Uterus (tissue), 4 donors: ENCODE measurements around the gene MKKS. TPM values are rescaled to one million over a fixed set of nuclear protein-coding genes. Genes with fewer than 3 reads are reported as not detected.

Experiments used
- DNase-seq, 2 donors: peaks; one replicate each; pipeline ENCODE4 v3.0.0-alpha.2; 2019 to 2020
- H3K27ac ChIP-seq, 2 donors: fragments of 200-600 bp; sonication (generic); 1 replicate in 1 of 2; 2 replicates in 1 of 2; pipeline ENCODE4 v1.5.1; 2016 to 2018
- H3K27me3 ChIP-seq, 2 donors: fragments of 200-600 bp; sonication (generic); one replicate each; pipeline ENCODE4 v1.5.1; 2018 to 2019; ENCODE audit warnings: control low read depth in 1 of 2
- H3K36me3 ChIP-seq, 2 donors: fragments of 200-600 bp; sonication (generic); one replicate each; pipeline ENCODE4 v1.5.1; 2019; ENCODE audit warnings: control low read depth in 1 of 2
- H3K4me1 ChIP-seq, 2 donors: fragments of 200-600 bp; sonication (generic); one replicate each; pipeline ENCODE4 v1.5.1; 2018 to 2019; ENCODE audit warnings: control low read depth in 1 of 2
- H3K4me3 ChIP-seq, 2 donors: fragments of 200-600 bp; sonication (generic); 1 replicate in 1 of 2; 2 replicates in 1 of 2; pipeline ENCODE4 v1.5.1; 2018 to 2019; ENCODE audit warnings: mild to moderate bottlenecking in 1 of 2
- H3K9me3 ChIP-seq, 2 donors: fragments of 200-600 bp; sonication (generic); one replicate each; pipeline ENCODE4 v1.5.1; 2019; ENCODE audit warnings: control low read depth in 1 of 2
- CTCF ChIP-seq, 4 experiments: fragments of 200-600 bp in 2 of 4; fragments of 450-650 bp in 2 of 4; sonication (generic) in 2 of 4; IDR thresholded peaks; one replicate each; pipeline ENCODE4 v1.5.1; 2016 to 2019; ENCODE audit warnings: antibody characterized with exemption in 4 of 4, mild to moderate bottlenecking in 2 of 4, moderate library complexity in 1 of 4
- POLR2A ChIP-seq, 2 donors: fragments of 450-650 bp; IDR thresholded peaks; one replicate each; pipeline ENCODE4 v1.6.1; 2016; ENCODE audit warnings: antibody characterized with exemption in 2 of 2, mild to moderate bottlenecking in 1 of 2, moderate library complexity in 1 of 2
- intact Hi-C: fragments of 100-400 bp; cut with DNase I; formaldehyde crosslinking; loops from one replicate; pipeline ENCODE4 v1.15.1; 2023; ENCODE audit warnings: low total_unique reads
- total RNA-seq, 4 donors: library from RNA; depleted of rRNA in 3 of 4; stranded (reverse); fragments of >200 nt in 3 of 4; gene quantifications; one replicate each; pipeline versions ENCODE4 v1.1.0 to v1.2.4, GENCODE V29; 2014 to 2023
- donor health status: DM: yes; HTN: yes; CAD: no.

MKKS gene
- total RNA-seq, 4 donors from 2014 or later: 15.9 to 27.9 (median 20.3) TPM

- H3K27me3 ChIP-seq: no peaks in the 10 kb centered on the region
- H3K4me1 ChIP-seq: no peaks in the 10 kb centered on the region
- no peak overlapping the region for H3K27ac ChIP-seq
- no peak for DNase-seq
- H3K9me3 ChIP-seq: no peaks in the 10 kb centered on the region
- no peak for TF ChIP-seq CTCF (IDR thresholded peaks at IDR 0.05)
- intact Hi-C loops: no loop called here
- no peak overlapping the region for H3K4me3 ChIP-seq
- H3K36me3 ChIP-seq: no peaks in the 10 kb centered on the region
These were observed 20.2 kb upstream of the MKKS start for GRCh38 chr20:10454151-10454750.

GRCh38 chr20:10453241-10453640 lies 19.2 kb upstream of the MKKS start:
- H3K4me1 ChIP-seq: no peaks in the 10 kb centered on the region
- H3K4me3 ChIP-seq: no peak overlapping the region
- DNase-seq: no peak
- H3K27me3 ChIP-seq: no peaks in the 10 kb centered on the region
- no peak for TF ChIP-seq CTCF (IDR thresholded peaks at IDR 0.05)
- no peak for TF ChIP-seq POLR2A (IDR thresholded peaks at IDR 0.05)
- H3K9me3 ChIP-seq: no peaks in the 10 kb centered on the region
- intact Hi-C loops: no loop called here
- H3K27ac ChIP-seq: no peak overlapping the region
- no peaks in the 10 kb centered on the region for H3K36me3 ChIP-seq

GRCh38 chr20:10449270-10449669 lies 15.2 kb upstream of the MKKS start:
- intact Hi-C loops: no loop called here
- Histone ChIP-seq H3K27ac (no peak overlapping the region), H3K9me3 (no peaks in the 10 kb centered on the region), H3K27me3 (no peaks in the 10 kb centered on the region), H3K4me1 (no peaks in the 10 kb centered on the region), H3K4me3 (no peak overlapping the region), H3K36me3 (no peaks in the 10 kb centered on the region)
- TF ChIP-seq CTCF (IDR thresholded peaks at IDR 0.05) (no peak), POLR2A (IDR thresholded peaks at IDR 0.05) (no peak)
- no peak for DNase-seq

GRCh38 chr20:10448270-10449156 lies 14.5 kb upstream of the MKKS start:
- no peaks in the 10 kb centered on the region for H3K27me3 ChIP-seq
- no peaks in the 10 kb centered on the region for H3K4me1 ChIP-seq
- H3K4me3 ChIP-seq: no peak overlapping the region
- TF ChIP-seq CTCF (IDR thresholded peaks at IDR 0.05) (no peak), POLR2A (IDR thresholded peaks at IDR 0.05) (no peak)
- no peaks in the 10 kb centered on the region for H3K36me3 ChIP-seq
- no peak for DNase-seq
- H3K9me3 ChIP-seq: no peaks in the 10 kb centered on the region
- intact Hi-C loops: no loop called here
- no peak overlapping the region for H3K27ac ChIP-seq

GRCh38 chr20:10447028-10447427 lies 13.0 kb upstream of the MKKS start:
- TF ChIP-seq POLR2A (IDR thresholded peaks at IDR 0.05) (no peak), CTCF (IDR thresholded peaks at IDR 0.05) (no peak)
- no peaks in the 10 kb centered on the region for H3K27me3 ChIP-seq
- H3K27ac ChIP-seq: no peak overlapping the region
- intact Hi-C loops: no loop called here
- no peaks in the 10 kb centered on the region for H3K4me1 ChIP-seq
- H3K9me3 ChIP-seq: no peaks in the 10 kb centered on the region
- no peak overlapping the region for H3K4me3 ChIP-seq
- no peak for DNase-seq
- H3K36me3 ChIP-seq: no peaks in the 10 kb centered on the region
